Heart right ventricle (tissue), 16 donors: Measurements from ENCODE around the gene GRB7. TPM values are rescaled to one million over a fixed set of nuclear protein-coding genes. Genes with fewer than 3 reads are reported as not detected.

ENCODE experiments used
- ATAC-seq, 8 donors: fragments of 200-7000 bp; cut with Tn5 transposase; one replicate each; pipeline ENCODE4 v1.9.1; 2020; ENCODE audit warnings: mild to moderate bottlenecking in 8 of 8, moderate library complexity in 8 of 8, moderate number of reproducible peaks in 1 of 8
- DNase-seq, 2 donors: peaks; one replicate each; pipeline ENCODE4 v3.0.0-alpha.2; 2020
- H3K27ac ChIP-seq, 10 donors: fragments of 200-600 bp; sonication (generic) in 2 of 10; one replicate each; pipeline versions ENCODE4 v1.5.0 to v1.8.0; 2020 to 2022; ENCODE audit warnings: mild to moderate bottlenecking in 3 of 10
- H3K27me3 ChIP-seq, 7 donors: fragments of 200-600 bp; one replicate each; pipeline ENCODE4 v1.8.0; 2021 to 2022; ENCODE audit warnings: mild to moderate bottlenecking in 2 of 7
- H3K36me3 ChIP-seq, 9 donors: fragments of 200-600 bp; sonication (generic) in 1 of 9; one replicate each; pipeline versions ENCODE4 v1.5.0 to v1.8.0; 2020 to 2022; ENCODE audit warnings: mild to moderate bottlenecking in 2 of 9
- H3K4me1 ChIP-seq, 9 donors: fragments of 200-600 bp; sonication (generic) in 1 of 9; one replicate each; pipeline versions ENCODE4 v1.5.0 to v1.8.0; 2020 to 2022; ENCODE audit warnings: mild to moderate bottlenecking in 4 of 9
- H3K4me3 ChIP-seq, 10 donors: fragments of 200-600 bp; sonication (generic) in 2 of 10; one replicate each; pipeline versions ENCODE4 v1.5.0 to v1.8.0; 2020 to 2022; ENCODE audit warnings: mild to moderate bottlenecking in 7 of 10, moderate library complexity in 2 of 10
- H3K9me3 ChIP-seq, 11 donors: fragments of 200-600 bp in 10 of 11; sonication (generic) in 2 of 11; one replicate each; pipeline versions ENCODE4 v1.5.0 to v1.8.0; 2013 to 2022; ENCODE audit warnings: mild to moderate bottlenecking in 2 of 11, control low read depth in 1 of 11, moderate library complexity in 1 of 11
- WGBS, 2 donors: extraction: QIAGEN DNeasy Blood & Tissue Kit; methylation state at CpG; one replicate each; pipeline ENCODE4 v1.1.7; 2013; ENCODE audit warnings: inconsistent platforms in 1 of 2; 5-methylcytosine and 5-hydroxymethylcytosine counted together
- intact Hi-C, 10 donors: fragments of 100-400 bp; cut with DNase I; formaldehyde crosslinking; loops; one replicate each; pipeline versions ENCODE4 v1.11.1 to v1.14.2; 2022
- long read RNA-seq, 3 donors: library from polyadenylated mRNA; unstranded; transcript quantifications; one replicate each; pipeline ENCODE4 v2.0.0, GENCODE V29; 2020 to 2021
- polyA plus RNA-seq, 2 donors: library from polyadenylated mRNA; stranded (reverse); fragments of 200-250 nt; gene quantifications; one replicate each; pipeline ENCODE4 v1.2.3, GENCODE V29; 2013
- total RNA-seq, 10 donors: library from RNA; stranded (reverse); fragmentation: NEBNext Ultra II Directional in 3 of 10; extraction: Animal tissue kit (Norgen Biotek cat#: 25700) in 3 of 10; gene quantifications; one replicate each; pipeline versions ENCODE4 v1.2.1 to v1.2.4, GENCODE V29; 2021 to 2023
- TF ChIP-seq, protein P1 (sequence below), 9 donors: fragments of 200-600 bp; sonication (generic) in 2 of 9; IDR thresholded peaks; one replicate each; pipeline versions ENCODE4 v1.5.0 to v1.8.0; 2021 to 2022; ENCODE audit warnings: antibody characterized with exemption in 9 of 9, mild to moderate bottlenecking in 5 of 9, moderate library complexity in 1 of 9
- donor health status: Arrhythmogenic right ventricular cardiomyopathy.
- donor health status: ischemic (EF 13 %, LVEDD 7.1; RV severe dilation, severe dysfunction).
- donor health status: healthy with polysubstance abuse.
- donor health status: DM: no; HTN: yes; CAD: no.
- donor health status: DM: no; HTN: no; CAD: no.
- donor health status: ischemic (EF 25% LVEDD 6.9; RV normal size, moderate dysfunction).
- donor health status: ischemic (EF 25% LVEDD 5.7; RV mildly dilated, moderate dysfunction).
- donor health status: healthy.
- donor health status: DM: yes; HTN: yes; CAD: no.
- donor health status: Ischemic cardiomyopathy.
- donor health status: ischemic (EF 35%, LVEDD 5.7; RV mildly dilated, moderate dysfunction).
- donor health status: nonischemic (EF 11% LVEDD 7.7; RV severe dilation, severe dysfunction).
- donor health status: DM: yes; HTN: yes; CAD: no.
- donor health status: PGD.
- donor health status: ischemic (EF 29% LVEDD 5.4; RV normal size, mild dysfunction).
- donor health status: nonischemic (EF 23%, LVEDD 6.1; RV moderate dilation, normal function).

GRB7 gene
- 1 to 10 TPM in 5 of 10 donors, under 1 TPM in 5; 0.44 to 4.7 (median 1.0) TPM for total RNA-seq
- 1 to 10 TPM; 1.1 to 2.9 TPM for polyA plus RNA-seq
- long read RNA-seq, donor 1, partial matches to known transcripts, result 0 of 5 reads
- long read RNA-seq, donor 1, other reads (novel, unspliced or antisense), result 2 of 5 reads
- long read RNA-seq, donor 2, partial matches to known transcripts, result 0 of 2 reads
- long read RNA-seq, donor 2, other reads (novel, unspliced or antisense), result 2 of 2 reads
- long read RNA-seq, donor 3, result 0 reads

DNA sequence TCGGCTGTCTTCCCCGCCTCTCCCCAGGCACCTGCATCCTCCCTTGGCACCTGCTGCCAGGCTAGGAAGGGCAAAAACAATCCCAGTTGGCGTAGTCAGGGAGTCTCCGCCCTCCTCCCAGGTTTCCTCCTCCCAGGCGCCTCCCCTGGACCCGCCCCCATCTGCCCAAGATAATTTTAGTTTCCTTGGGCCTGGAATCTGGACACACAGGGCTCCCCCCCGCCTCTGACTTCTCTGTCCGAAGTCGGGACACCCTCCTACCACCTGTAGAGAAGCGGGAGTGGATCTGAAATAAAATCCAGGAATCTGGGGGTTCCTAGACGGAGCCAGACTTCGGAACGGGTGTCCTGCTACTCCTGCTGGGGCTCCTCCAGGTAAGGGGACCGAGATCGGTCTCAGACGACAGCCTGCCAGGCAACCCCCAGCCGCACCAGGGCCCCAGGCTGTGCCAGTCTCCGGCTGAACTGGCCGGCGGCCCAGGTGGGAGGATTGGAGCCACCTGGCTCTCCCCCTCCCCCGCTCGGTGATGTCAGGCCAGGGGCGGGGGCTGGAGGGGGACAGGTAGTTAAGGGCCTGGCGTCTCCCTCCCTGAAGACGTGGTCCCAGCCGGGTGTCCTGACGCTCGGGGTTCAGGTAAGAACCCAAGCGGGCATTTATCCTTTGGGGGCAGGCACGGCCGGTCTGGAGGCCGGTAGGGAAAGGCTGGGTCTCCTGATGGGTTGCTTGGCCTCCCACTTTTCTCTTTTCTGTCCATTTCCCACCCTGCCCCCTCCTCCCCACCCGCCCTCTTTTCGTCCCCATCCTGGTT lies at the start of gene GRB7:
Gene GRB7 (plus strand): TSS at position 179 of the 808 bp plus-strand sequence. CDS start 4,364 bp downstream, outside the sequence.
- Histone ChIP-seq H3K27ac (no peak within 1 kb of the TSS), H3K36me3 (no peaks in the 10 kb centered on the region), H3K4me1 (peaks cover 0 to 42% (median 35%) of the 10 kb centered on the region in 9 donors), H3K4me3 (peak within 1 kb of the TSS in 9 of 10 donors; percentile 7 to 50 (median 33)), H3K27me3 (peaks cover 0 to 73% (median 58%) of the 10 kb centered on the region in 7 donors), H3K9me3 (no peaks in the 10 kb centered on the region)
- 7 to 10% methylated on average over 34 of the region's 34 CpGs for WGBS, 2 donors
- intact Hi-C loops, result no loop called here
- DNase-seq (no peak), ATAC-seq (peak; percentile 22 to 65 (median 42))
- TF ChIP-seq, protein P1, sequence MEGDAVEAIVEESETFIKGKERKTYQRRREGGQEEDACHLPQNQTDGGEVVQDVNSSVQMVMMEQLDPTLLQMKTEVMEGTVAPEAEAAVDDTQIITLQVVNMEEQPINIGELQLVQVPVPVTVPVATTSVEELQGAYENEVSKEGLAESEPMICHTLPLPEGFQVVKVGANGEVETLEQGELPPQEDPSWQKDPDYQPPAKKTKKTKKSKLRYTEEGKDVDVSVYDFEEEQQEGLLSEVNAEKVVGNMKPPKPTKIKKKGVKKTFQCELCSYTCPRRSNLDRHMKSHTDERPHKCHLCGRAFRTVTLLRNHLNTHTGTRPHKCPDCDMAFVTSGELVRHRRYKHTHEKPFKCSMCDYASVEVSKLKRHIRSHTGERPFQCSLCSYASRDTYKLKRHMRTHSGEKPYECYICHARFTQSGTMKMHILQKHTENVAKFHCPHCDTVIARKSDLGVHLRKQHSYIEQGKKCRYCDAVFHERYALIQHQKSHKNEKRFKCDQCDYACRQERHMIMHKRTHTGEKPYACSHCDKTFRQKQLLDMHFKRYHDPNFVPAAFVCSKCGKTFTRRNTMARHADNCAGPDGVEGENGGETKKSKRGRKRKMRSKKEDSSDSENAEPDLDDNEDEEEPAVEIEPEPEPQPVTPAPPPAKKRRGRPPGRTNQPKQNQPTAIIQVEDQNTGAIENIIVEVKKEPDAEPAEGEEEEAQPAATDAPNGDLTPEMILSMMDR (IDR thresholded peaks at IDR 0.05), result no peak

DNA sequence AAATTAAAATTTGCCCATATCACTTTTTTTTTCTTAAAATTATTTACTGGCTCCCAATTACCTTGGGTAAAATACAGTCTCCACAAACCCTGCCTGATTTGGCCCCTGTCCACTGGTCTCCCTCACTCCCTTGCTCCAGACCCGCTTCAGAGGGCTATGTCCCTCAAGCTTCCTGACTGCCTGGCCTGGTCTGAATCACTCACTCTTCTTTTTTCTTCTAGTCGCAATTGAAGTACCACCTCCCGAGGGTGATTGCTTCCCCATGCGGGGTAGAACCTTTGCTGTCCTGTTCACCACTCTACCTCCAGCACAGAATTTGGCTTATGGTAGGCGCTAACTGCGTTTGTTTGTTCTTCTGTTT lies 49.3 kb upstream of the GRB7 start:
- Histone ChIP-seq H3K27ac (peak overlapping the region; percentile 88 to 98 (median 94)), H3K4me1 (peaks cover 2 to 19% (median 14%) of the 10 kb centered on the region in 9 donors), H3K4me3 (peak overlapping the region; percentile 62 to 90 (median 68)), H3K27me3 (no peaks in the 10 kb centered on the region), H3K36me3 (peaks cover 0 to 25% (median 0%) of the 10 kb centered on the region in 9 donors), H3K9me3 (no peaks in the 10 kb centered on the region)
- TF ChIP-seq, protein P1 (IDR thresholded peaks at IDR 0.05), result no peak
- ATAC-seq (no peak), DNase-seq (no peak)
- WGBS, 2 donors, result 17 to 21% methylated on average over 6 of the region's 6 CpGs
- intact Hi-C loops, result loop anchor here in 3 of 10 donors (5.0 kb wide), 1 partner anchor 44 kb away; the partner anchor contains the start of gene MIEN1 (in 3 of the 3)

DNA sequence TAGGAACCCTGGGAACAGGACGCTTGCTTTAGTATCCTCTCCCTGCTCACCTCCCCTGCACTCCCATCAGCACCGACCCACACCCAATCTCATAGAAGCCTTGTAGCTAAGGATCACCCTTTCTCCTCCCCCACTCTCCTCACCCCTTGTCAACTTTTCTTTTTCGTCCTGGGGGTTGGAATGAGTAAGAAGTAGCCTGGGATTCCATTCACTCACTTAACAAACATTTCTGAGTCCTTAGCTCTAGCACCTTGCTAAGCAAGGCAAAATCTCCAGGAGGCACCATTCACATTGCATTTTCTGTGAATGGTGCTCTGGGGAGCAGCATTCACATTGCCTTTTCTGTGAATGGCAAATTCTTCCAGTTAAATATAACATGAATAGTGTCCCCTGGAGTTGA lies 48.8 kb upstream of the GRB7 start:
- Histone ChIP-seq H3K4me1 (peaks cover 2 to 19% (median 14%) of the 10 kb centered on the region in 9 donors), H3K4me3 (peak overlapping the region in 7 of 10 donors; percentile 62 to 80 (median 69)), H3K36me3 (peaks cover 0 to 20% (median 0%) of the 10 kb centered on the region in 9 donors), H3K27ac (peak overlapping the region in 1 of 10 donors; percentile 88), H3K27me3 (no peaks in the 10 kb centered on the region), H3K9me3 (no peaks in the 10 kb centered on the region)
- 38 to 41% methylated on average over 3 of the region's 3 CpGs for WGBS, 2 donors
- TF ChIP-seq, protein P1 (IDR thresholded peaks at IDR 0.05), result no peak
- DNase-seq, result no peak
- ATAC-seq, result no peak
- intact Hi-C loops, result loop anchor here in 3 of 10 donors (5.0 kb wide), 1 partner anchor 43 kb away; the partner anchor contains the start of gene MIEN1 (in 3 of the 3)

DNA sequence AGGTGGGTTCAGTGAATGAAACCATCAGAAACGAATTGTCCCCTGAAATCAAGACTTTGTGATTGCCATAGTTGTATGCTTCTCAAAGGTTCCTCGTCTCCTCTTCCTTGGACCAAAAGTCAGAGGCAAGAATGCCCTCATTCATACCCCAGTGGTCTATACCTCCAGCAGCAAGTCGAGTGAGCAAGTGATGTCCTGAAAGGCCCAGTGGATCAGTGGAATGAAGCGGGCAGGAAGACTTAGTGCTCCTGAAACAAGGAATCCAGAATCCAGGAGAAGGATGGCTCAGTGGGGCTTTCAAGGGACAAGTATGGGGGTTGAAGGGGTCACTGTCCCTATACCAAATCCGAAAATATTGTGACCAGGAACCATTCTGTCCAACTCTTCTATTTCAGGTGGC lies 43.1 kb upstream of the GRB7 start:
- ATAC-seq, result no peak
- Histone ChIP-seq H3K36me3 (no peaks in the 10 kb centered on the region), H3K4me3 (no peak overlapping the region), H3K27me3 (peaks cover 0 to 9% (median 0%) of the 10 kb centered on the region in 7 donors), H3K27ac (no peak overlapping the region), H3K9me3 (no peaks in the 10 kb centered on the region), H3K4me1 (peaks cover 0 to 8% (median 3%) of the 10 kb centered on the region in 9 donors)
- TF ChIP-seq, protein P1 (IDR thresholded peaks at IDR 0.05), result no peak
- no peak for DNase-seq
- intact Hi-C loops, result loop anchor here in 1 of 10 donors (5.0 kb wide), 1 partner anchor 33 kb away; no protein-coding TSS in a partner anchor
- WGBS, 2 donors, result 92% methylated on average over 5 of the region's 5 CpGs
